Measurements from ENCODE around the gene PDZD7. TPM values are rescaled to one million over a fixed set of nuclear protein-coding genes. Genes with fewer than 3 reads are reported as not detected.

The PDZD7 gene
- total RNA-seq, 1 experiment from 2014 or later: 6.1 TPM

- no peak for TF ChIP-seq EZH2 (IDR thresholded peaks at IDR 0.05)
- no peak for TF ChIP-seq ATF3 (IDR thresholded peaks at IDR 0.05)
- TF ChIP-seq MAX (IDR thresholded peaks at IDR 0.05): no peak
These were observed 31.5 kb upstream of the PDZD7 start (continued) for GRCh38 chr10:101062232-101063049.

- TF ChIP-seq ZFX (IDR thresholded peaks at IDR 0.05) (peak; percentile 46), JUND (IDR thresholded peaks at IDR 0.05) (no peak), SIN3A (IDR thresholded peaks at IDR 0.05; ENCODE audit: low read depth) (no peak), POLR2A (IDR thresholded peaks at IDR 0.05; ENCODE audit: borderline replicate concordance, extremely low read depth, insufficient read depth, insufficient read length) (peak; percentile 2), TCF7L2 (IDR thresholded peaks at IDR 0.05; ENCODE audit: borderline replicate concordance, extremely low read depth, insufficient read depth, insufficient read length) (peak; percentile 38)
- Histone ChIP-seq H3K27ac (ENCODE audit: low read depth, low read length) (peak within 1 kb of the TSS; percentile 99), H3K36me3 (ENCODE audit: control insufficient read depth in 1 of 2, insufficient read depth in 2 of 2, low read length in 2 of 2) (peaks cover 0 to 9% of the 10 kb centered on the region in 2 experiments; a peak in 1 of 4 replicates), H3K27me3 (ENCODE audit: insufficient read depth, low read length) (no peaks in the 10 kb centered on the region), H3K9ac (ENCODE audit: low read length) (peak within 1 kb of the TSS; percentile 91), H3K79me2 (ENCODE audit: insufficient read depth, low read length) (peaks cover 38% of the 10 kb centered on the region), H3K4me3 (replicated peaks in 1 of 2; ENCODE audit: low read depth in 1 of 2, low read length in 2 of 2) (peak within 1 kb of the TSS; percentile 80 to 84), H3K9me2 (ENCODE audit: insufficient read depth) (no peaks in the 10 kb centered on the region), H3K4me1 (ENCODE audit: control insufficient read depth in 1 of 2, insufficient read depth in 2 of 2, low read length in 2 of 2) (peaks cover 49 to 65% of the 10 kb centered on the region in 2 experiments), H4K20me1 (ENCODE audit: insufficient read depth) (no peaks in the 10 kb centered on the region), H2AFZ (ENCODE audit: low read depth, low read length, poor library complexity, severe bottlenecking) (peak within 1 kb of the TSS; percentile 73), H3K4me2 (ENCODE audit: low read length) (peak within 1 kb of the TSS; percentile 81), H3K9me3 (ENCODE audit: control insufficient read depth in 1 of 2, insufficient read depth in 1 of 2, low read depth in 1 of 2, low read length in 2 of 2) (no peaks in the 10 kb centered on the region)
- ChIA-PET CTCF (interaction anchor here (0.5 to 6.8 kb wide), 17 partner anchors 8 to 724 kb away, joined by 3 to 109 read pairs (median 5); partner anchors contain the start of genes PDZD7 and SFXN3), RAD21 (ENCODE audit: low non-redundant PET in 1 of 2, low total read pairs in 2 of 2, uncharacterized antibody in 2 of 2, unreplicated experiment in 2 of 2) (interaction anchor here (0.9 to 2.2 kb wide), 4 partner anchors 12 to 81 kb away, joined by 3 to 9 read pairs (median 6); no protein-coding TSS in a partner anchor), POLR2A (interaction anchor here (0.6 to 3.6 kb wide), 9 partner anchors 8 to 152 kb away, joined by 3 to 20 read pairs (median 8); no protein-coding TSS in a partner anchor)
- intact Hi-C loops (cut with micrococcal nuclease): loop anchor here (2.0 to 10.0 kb wide), 3 partner anchors 19 to 1581 kb away; partner anchors contain the start of gene TRIM8
- no TSS peak for BruUV-seq (replicated peaks)
- ATAC-seq: peak; percentile 13; the same call in 1 of the 2 replicates
- no peak for DNase-seq (ENCODE audit: low read depth, low spot score)
These were observed 30.8 kb upstream of the PDZD7 start, which contains the start of gene KAZALD1 for GRCh38 chr10:101061624-101062231. Gene KAZALD1 (plus strand): TSS chr10:101061989. CDS start chr10:101062593, 604 bp downstream.
